H1 (cell line): Measurements from ENCODE around the gene CPA4. TPM values are rescaled to one million over a fixed set of nuclear protein-coding genes. Genes with fewer than 3 reads are reported as not detected.
A peak's percentile ranks its signal among the peaks of the same experiment; 100 is the strongest.

Experiments used
- CTCF ChIA-PET: fragments of 300-600 bp; sonication (Branson Sonifier 250); formaldehyde crosslinking; loops from one replicate; lab custom pipeline; 2021; ENCODE audit not compliant: partially characterized antibody; lab: Charles Lee
- POLR2A ChIA-PET: fragments of 300-600 bp; sonication (Branson Sonifier 250); formaldehyde crosslinking; loops from one replicate; lab custom pipeline; 2021; ENCODE audit warnings: inconsistent platforms; ENCODE audit not compliant: partially characterized antibody; lab: Charles Lee
- DNase-seq, 2 experiments: peaks; one replicate each; pipeline versions ENCODE4 v3.0.0 to v3.0.0-alpha.2; 2010 to 2022; ENCODE audit warnings: low spot score in 2 of 2, low read depth in 1 of 2, mixed read lengths in 1 of 2
- FAIRE-seq: peaks from 2 replicates; lab custom pipeline; 2011; peaks lifted over from hg19 to GRCh38; lab: Jason Lieb, UNC
- H2AFZ ChIP-seq: 2 replicates; pipeline ENCODE4 v1.8.1; 2012; ENCODE audit warnings: low read length, inconsistent platforms
- H2AK5ac ChIP-seq: 2 replicates; pipeline ENCODE4 v1.6.1; 2013; ENCODE audit warnings: low read depth, low read length
- H2BK120ac ChIP-seq: replicated peaks from 2 replicates; pipeline ENCODE3; 2013; ENCODE audit warnings: low read depth, low read length, inconsistent platforms
- H2BK12ac ChIP-seq: 2 replicates; pipeline ENCODE4 v1.6.1; 2013; ENCODE audit warnings: low read depth, low read length
- H2BK15ac ChIP-seq: 2 replicates; pipeline ENCODE4 v1.6.1; 2013; ENCODE audit warnings: low read length
- H2BK20ac ChIP-seq: 2 replicates; pipeline ENCODE4 v1.6.1; 2013; ENCODE audit warnings: low read length
- H2BK5ac ChIP-seq: 2 replicates; pipeline ENCODE4 v1.6.1; 2013; ENCODE audit warnings: low read depth, low read length
- H3K14ac ChIP-seq: 2 replicates; pipeline ENCODE4 v1.6.1; 2013; ENCODE audit warnings: inconsistent platforms; ENCODE audit not compliant: insufficient read length
- H3K18ac ChIP-seq: 2 replicates; pipeline ENCODE4 v1.6.1; 2013; ENCODE audit warnings: low read length; ENCODE audit errors: extremely low read depth
- H3K23ac ChIP-seq: 2 replicates; pipeline ENCODE4 v1.6.1; 2013; ENCODE audit warnings: inconsistent platforms; ENCODE audit not compliant: insufficient read length
- H3K23me2 ChIP-seq: 2 replicates; pipeline ENCODE4 v1.6.1; 2013; ENCODE audit warnings: low read depth, low read length
- H3K27ac ChIP-seq: 2 replicates; pipeline ENCODE4 v1.6.1; 2011; ENCODE audit warnings: low read depth, low read length, inconsistent platforms
- H3K27me3 ChIP-seq, 4 experiments: replicated peaks in 1 of 4; 1 replicate in 1 of 4; 2 replicates in 3 of 4; pipeline versions ENCODE4 v1.6.1 to v1.8.1; 2011 to 2013; ENCODE audit warnings: low read length in 3 of 4, mild to moderate bottlenecking in 3 of 4, inconsistent platforms in 2 of 4, mixed read lengths in 2 of 4, moderate library complexity in 1 of 4; ENCODE audit not compliant: control insufficient read depth in 3 of 4, insufficient read depth in 3 of 4; ENCODE audit errors: extremely low read depth in 1 of 4
- H3K36me3 ChIP-seq, 4 experiments: 2 replicates each; pipeline versions ENCODE4 v1.6.1 to v1.8.1; 2011 to 2013; ENCODE audit warnings: mild to moderate bottlenecking in 4 of 4, low read length in 3 of 4, moderate library complexity in 2 of 4, control low read depth in 1 of 4, inconsistent platforms in 1 of 4; ENCODE audit not compliant: insufficient read depth in 4 of 4, control insufficient read depth in 2 of 4
- H3K4ac ChIP-seq: replicated peaks from 2 replicates; pipeline ENCODE3; 2013; ENCODE audit warnings: low read length, low read depth, mixed read lengths, inconsistent platforms; ENCODE audit not compliant: insufficient read length
- H3K4me1 ChIP-seq, 4 experiments: replicated peaks in 1 of 4; 1 replicate in 1 of 4; 2 replicates in 3 of 4; pipeline versions ENCODE4 v1.6.1 to v1.8.1; 2011 to 2013; ENCODE audit warnings: low read length in 3 of 4, inconsistent platforms in 2 of 4, mixed read lengths in 1 of 4; ENCODE audit not compliant: insufficient read depth in 4 of 4, control insufficient read depth in 3 of 4
- H3K4me2 ChIP-seq, 2 experiments: 2 replicates each; pipeline versions ENCODE4 v1.6.1 to v1.8.1; 2011 to 2013; ENCODE audit warnings: low read depth in 2 of 2, low read length in 2 of 2, control low read depth in 1 of 2, inconsistent platforms in 1 of 2, mild to moderate bottlenecking in 1 of 2; ENCODE audit not compliant: insufficient read depth in 1 of 2
- H3K4me3 ChIP-seq, 4 experiments: fragments of 200-600, 300-600 bp in 1 of 4; sonication (generic), shearing (Covaris generic), sonication (Bioruptor Twin) in 1 of 4; 2 replicates each; pipeline versions ENCODE4 v1.5.1 to v1.8.1; 2011 to 2016; ENCODE audit warnings: low read length in 4 of 4, low read depth in 3 of 4, control low read depth in 2 of 4, inconsistent platforms in 2 of 4, mild to moderate bottlenecking in 2 of 4, mixed read lengths in 1 of 4, moderate library complexity in 1 of 4; ENCODE audit not compliant: insufficient read depth in 2 of 4; ENCODE audit errors: extremely low read depth in 1 of 4
- H3K56ac ChIP-seq: replicated peaks from 2 replicates; pipeline ENCODE3; 2013; ENCODE audit warnings: low read depth, mild to moderate bottlenecking, mixed read lengths, low read length, inconsistent platforms; ENCODE audit not compliant: insufficient read length
- H3K79me1 ChIP-seq: 2 replicates; pipeline ENCODE4 v1.6.1; 2013; ENCODE audit warnings: low read depth, low read length, control low read depth
- H3K79me2 ChIP-seq, 2 experiments: 2 replicates each; pipeline versions ENCODE4 v1.6.1 to v1.8.1; 2012 to 2013; ENCODE audit warnings: low read length in 2 of 2, mild to moderate bottlenecking in 2 of 2, inconsistent platforms in 1 of 2; ENCODE audit not compliant: insufficient read depth in 2 of 2, control insufficient read depth in 1 of 2
- H3K9ac ChIP-seq, 4 experiments: replicated peaks in 1 of 4; 1 replicate in 1 of 4; 2 replicates in 3 of 4; pipeline versions ENCODE4 v1.6.1 to v1.8.1; 2011 to 2013; ENCODE audit warnings: low read depth in 3 of 4, low read length in 3 of 4, control low read depth in 2 of 4, mild to moderate bottlenecking in 2 of 4, moderate library complexity in 2 of 4, inconsistent platforms in 1 of 4; ENCODE audit errors: extremely low read depth in 1 of 4
- H3K9me3 ChIP-seq, 2 experiments: 2 replicates each; pipeline versions ENCODE4 v1.6.1 to v1.8.1; 2012 to 2013; ENCODE audit warnings: mild to moderate bottlenecking in 2 of 2, moderate library complexity in 2 of 2, control low read depth in 1 of 2, inconsistent platforms in 1 of 2, low read depth in 1 of 2, low read length in 1 of 2, mixed read lengths in 1 of 2; ENCODE audit not compliant: insufficient read depth in 2 of 2
- H4K20me1 ChIP-seq, 2 experiments: replicated peaks in 1 of 2; 2 replicates each; pipeline versions ENCODE3 to v1.8.1; 2011 to 2013; ENCODE audit warnings: inconsistent platforms in 2 of 2, low read length in 2 of 2, mild to moderate bottlenecking in 1 of 2; ENCODE audit not compliant: insufficient read depth in 2 of 2, control insufficient read depth in 1 of 2
- H4K5ac ChIP-seq: 2 replicates; pipeline ENCODE4 v1.6.1; 2013; ENCODE audit warnings: low read length, low read depth, mixed read lengths, inconsistent platforms; ENCODE audit not compliant: insufficient read length
- H4K8ac ChIP-seq: 2 replicates; pipeline ENCODE4 v1.8.0; 2013; ENCODE audit warnings: mild to moderate bottlenecking, moderate library complexity, low read length, inconsistent platforms; ENCODE audit not compliant: insufficient read depth; ENCODE audit errors: extremely low read depth
- H4K91ac ChIP-seq: replicated peaks from 2 replicates; pipeline ENCODE3; 2013; ENCODE audit warnings: low read length, mixed read lengths, inconsistent platforms; ENCODE audit not compliant: insufficient read length
- MAX ChIP-seq: IDR thresholded peaks from 2 replicates; pipeline ENCODE4 v1.6.1; 2012; ENCODE audit warnings: inconsistent platforms
- WGBS, 2 experiments: shearing (Covaris generic) in 1 of 2; methylation state at CpG; one replicate each; pipeline versions ENCODE4 v1.1.6 to v1.1.7; 2013 to 2015; ENCODE audit warnings: low lambda C conversion rate in 2 of 2, mixed read lengths in 2 of 2, inconsistent platforms in 1 of 2, low coverage in 1 of 2, missing lambda C conversion rate in 1 of 2; ENCODE audit not compliant: insufficient replicate concordance in 2 of 2, insufficient coverage in 1 of 2, insufficient read length in 1 of 2; ENCODE audit errors: extremely low coverage in 1 of 2, missing lambda C conversion rate in 1 of 2; 5-methylcytosine and 5-hydroxymethylcytosine counted together
- polyA plus RNA-seq, 7 experiments: library from polyadenylated mRNA; depleted of rRNA in 3 of 7; stranded (reverse) in 5 of 7; unstranded in 2 of 7; fragments of >200 nt in 5 of 7; fragments of 200-250 nt in 2 of 7; gene quantifications; 1 replicate in 5 of 7; 2 replicates in 1 of 7; 4 replicates in 1 of 7; pipeline versions ENCODE4 v1.2.1 to v1.2.3, GENCODE V29; 2011 to 2013; ENCODE audit warnings: missing spikeins in 2 of 7, mixed read lengths in 2 of 7
- total RNA-seq: library from RNA; stranded (reverse); fragmentation: NEBNext Ultra II Directional; extraction: Animal tissue kit (Norgen Biotek cat#: 25700); gene quantifications from 2 replicates; pipeline ENCODE4 v1.2.1, GENCODE V29; 2021
- TF ChIP-seq, protein P1 (sequence below), 3 experiments: IDR thresholded peaks; 1 replicate in 2 of 3; 2 replicates in 1 of 3; pipeline versions ENCODE4 v1.5.1 to v1.6.1; 2011; ENCODE audit warnings: low read length in 3 of 3, mild to moderate bottlenecking in 3 of 3, inconsistent platforms in 2 of 3, low read depth in 1 of 3, moderate library complexity in 1 of 3; ENCODE audit not compliant: insufficient read depth in 1 of 3; ENCODE audit errors: control extremely low read depth in 1 of 3

The CPA4 gene
- total and polyA plus RNA-seq, 2 of the 8 experiments (the other 6 are each of a cell fraction or from before 2014, with no cell fraction given): 0.03 TPM; not detected in 1

DNA sequence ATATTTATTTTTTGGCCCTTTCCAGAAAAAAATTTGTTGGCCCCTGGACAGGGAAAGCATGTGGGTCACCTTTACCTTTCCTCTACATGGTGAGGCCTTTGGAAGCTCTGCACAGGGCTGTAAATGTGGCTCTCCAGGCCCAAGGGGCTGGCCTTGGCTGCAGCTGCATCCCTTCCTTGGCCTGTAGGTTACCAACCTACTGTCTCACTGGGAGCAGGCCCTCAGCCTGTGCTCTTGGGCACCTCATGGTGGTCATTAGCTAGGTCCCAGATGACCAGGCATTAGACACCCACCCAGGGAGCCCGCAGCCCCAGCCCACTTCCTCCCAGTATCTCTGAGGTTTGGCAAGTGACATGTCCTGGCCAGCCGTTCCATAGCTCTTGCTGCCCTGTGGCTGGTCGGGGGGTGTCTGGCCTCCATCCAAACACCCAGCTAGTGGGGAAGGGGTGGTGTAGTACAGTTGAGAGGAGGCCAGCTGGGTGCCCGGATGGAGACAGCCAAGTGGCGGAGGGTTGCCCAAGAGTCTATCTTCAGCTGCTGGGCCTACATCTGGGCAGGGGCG, 44.5 kb downstream of the CPA4 start:
- Histone ChIP-seq H3K4me3 (no peak overlapping the region), H3K36me3 (no peaks in the 10 kb centered on the region), H3K4ac (peak overlapping the region; percentile 65), H4K8ac (peak overlapping the region; percentile 86), H3K27me3 (no peaks in the 10 kb centered on the region), H4K5ac (peak overlapping the region; percentile 48), H2BK120ac (peak overlapping the region; percentile 82), H3K79me1 (no peaks in the 10 kb centered on the region), H2BK5ac (peak overlapping the region; percentile 82), H4K20me1 (no peaks in the 10 kb centered on the region), H2BK20ac (peak overlapping the region; percentile 96; the same call in 1 of the 2 replicates), H3K18ac (peak overlapping the region; percentile 36), H3K14ac (no peak overlapping the region), H3K23ac (no peak overlapping the region), H3K4me1 (peaks cover 0 to 13% (median 7%) of the 10 kb centered on the region in 4 experiments; a peak in 5 of 7 replicates), H3K56ac (peak overlapping the region; percentile 2), H4K91ac (peak overlapping the region; percentile 92), H3K9ac (no peak overlapping the region), H2AFZ (peak overlapping the region; percentile 91), H3K4me2 (0 out of 4 replicates have a peak overlapping the region, but pooled peaks of 1 of the 2 experiments have one; percentile 15), H3K27ac (no peak overlapping the region), H2AK5ac (0 out of 2 replicates have a peak overlapping the region, but pooled peaks have one; percentile 33), H3K23me2 (no peaks in the 10 kb centered on the region), H3K79me2 (no peaks in the 10 kb centered on the region), H3K9me3 (no peaks in the 10 kb centered on the region), H2BK15ac (peak overlapping the region; percentile 40; the same call in 1 of the 2 replicates), H2BK12ac (peak overlapping the region; percentile 52; the same call in 1 of the 2 replicates)
- DNase-seq: no peak
- TF ChIP-seq, protein P1, sequence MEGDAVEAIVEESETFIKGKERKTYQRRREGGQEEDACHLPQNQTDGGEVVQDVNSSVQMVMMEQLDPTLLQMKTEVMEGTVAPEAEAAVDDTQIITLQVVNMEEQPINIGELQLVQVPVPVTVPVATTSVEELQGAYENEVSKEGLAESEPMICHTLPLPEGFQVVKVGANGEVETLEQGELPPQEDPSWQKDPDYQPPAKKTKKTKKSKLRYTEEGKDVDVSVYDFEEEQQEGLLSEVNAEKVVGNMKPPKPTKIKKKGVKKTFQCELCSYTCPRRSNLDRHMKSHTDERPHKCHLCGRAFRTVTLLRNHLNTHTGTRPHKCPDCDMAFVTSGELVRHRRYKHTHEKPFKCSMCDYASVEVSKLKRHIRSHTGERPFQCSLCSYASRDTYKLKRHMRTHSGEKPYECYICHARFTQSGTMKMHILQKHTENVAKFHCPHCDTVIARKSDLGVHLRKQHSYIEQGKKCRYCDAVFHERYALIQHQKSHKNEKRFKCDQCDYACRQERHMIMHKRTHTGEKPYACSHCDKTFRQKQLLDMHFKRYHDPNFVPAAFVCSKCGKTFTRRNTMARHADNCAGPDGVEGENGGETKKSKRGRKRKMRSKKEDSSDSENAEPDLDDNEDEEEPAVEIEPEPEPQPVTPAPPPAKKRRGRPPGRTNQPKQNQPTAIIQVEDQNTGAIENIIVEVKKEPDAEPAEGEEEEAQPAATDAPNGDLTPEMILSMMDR (IDR thresholded peaks at IDR 0.05; ENCODE audit: control extremely low read depth in 1 of 3, insufficient read depth in 1 of 3, low read depth in 1 of 3, low read length in 3 of 3): peak in 1 of 3 experiments; percentile 25; a peak in 1 of 4 replicates
- TF ChIP-seq MAX: no peak
- ChIA-PET POLR2A (no interaction called here), CTCF (interaction anchor here (0.6 to 1.5 kb wide), 10 partner anchors 8 to 1418 kb away, joined by 3 to 4 read pairs (median 3); no protein-coding TSS in a partner anchor)
- no peak for FAIRE-seq
- 91% methylated on average over 6 of the region's 6 CpGs; no CpG with 5 or more reads in 1 of the 2 experiments for WGBS, 2 experiments
